NOMO-1 treated with dmso at 0.1 percent for 144 hours (cell line): ENCODE data around the gene ZDHHC19.
"Not testable (repeated sequence)": the region's sequence is repeated elsewhere in the genome, so short reads cannot be mapped to it uniquely, and the experiment has no call there.

ENCODE experiments used
- DNase-seq: peaks from one replicate; lab custom pipeline; 2025; ENCODE audit not compliant: unreplicated experiment; lab: John Stamatoyannopoulos, UW

The ZDHHC19 gene

DNA sequence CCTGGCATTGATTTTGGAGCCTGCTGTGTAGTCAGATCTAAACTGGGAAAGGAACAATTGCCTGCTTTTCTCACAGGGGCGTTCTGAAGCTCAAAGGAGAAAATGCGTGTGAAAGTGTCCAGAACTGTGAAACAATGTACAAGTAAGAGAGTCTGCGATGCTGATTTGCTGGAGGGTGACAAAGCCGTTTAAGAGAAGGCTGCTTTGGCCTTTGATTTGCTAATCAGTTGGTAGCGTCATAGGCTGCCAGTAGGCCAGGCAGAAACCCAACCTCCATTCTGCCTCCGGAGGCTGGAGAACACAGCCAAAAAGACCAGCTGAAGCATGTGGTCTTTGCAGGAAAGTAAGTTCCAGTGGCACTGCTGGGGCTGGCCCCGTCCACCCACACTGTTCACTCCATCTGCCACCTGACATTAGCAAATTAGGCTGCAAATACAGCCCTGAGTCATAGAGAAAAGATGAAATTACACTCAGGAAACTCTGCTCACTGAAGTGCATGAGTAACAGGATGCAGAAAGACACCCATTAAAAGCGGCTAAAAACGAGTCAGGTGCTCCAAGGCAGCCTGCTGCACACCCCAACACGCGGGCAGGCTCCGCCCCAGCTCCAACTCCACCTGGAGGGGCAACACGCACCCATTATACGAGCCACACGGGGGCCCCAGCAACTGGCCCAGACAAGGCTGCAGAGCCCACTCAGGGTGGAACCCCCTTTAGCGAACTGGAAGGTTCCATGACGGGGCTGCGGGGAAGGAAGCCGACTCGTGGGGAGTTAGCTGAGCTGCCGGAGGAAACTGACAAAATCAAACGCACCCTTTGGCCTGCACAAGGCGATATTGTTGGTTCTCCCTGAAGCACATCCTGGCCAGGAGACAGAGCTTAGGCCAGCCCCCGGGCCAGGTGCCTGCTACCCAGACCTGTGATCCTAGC lies 31.6 kb downstream of the ZDHHC19 start:
- peak; percentile 81 for DNase-seq

DNA sequence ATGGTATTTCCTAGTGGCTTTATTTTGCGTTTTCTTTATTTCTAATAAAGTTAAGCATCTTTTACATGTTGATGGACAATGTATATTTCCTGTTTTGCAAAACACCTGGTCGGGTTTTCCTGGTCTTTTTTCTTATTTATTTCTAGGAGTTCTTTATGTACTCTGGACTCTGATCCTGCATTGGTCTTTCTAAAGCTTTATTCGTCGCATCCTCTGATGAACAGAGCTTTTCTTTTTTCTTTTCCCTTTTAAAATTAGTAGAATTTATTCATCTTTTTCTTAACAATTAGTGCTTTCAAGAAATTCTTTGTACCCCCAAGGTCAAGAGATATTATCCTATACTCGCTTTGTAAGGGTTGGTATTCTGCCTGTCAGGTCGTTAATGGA lies 32.2 kb downstream of the ZDHHC19 start:
- DNase-seq = no peak

DNA sequence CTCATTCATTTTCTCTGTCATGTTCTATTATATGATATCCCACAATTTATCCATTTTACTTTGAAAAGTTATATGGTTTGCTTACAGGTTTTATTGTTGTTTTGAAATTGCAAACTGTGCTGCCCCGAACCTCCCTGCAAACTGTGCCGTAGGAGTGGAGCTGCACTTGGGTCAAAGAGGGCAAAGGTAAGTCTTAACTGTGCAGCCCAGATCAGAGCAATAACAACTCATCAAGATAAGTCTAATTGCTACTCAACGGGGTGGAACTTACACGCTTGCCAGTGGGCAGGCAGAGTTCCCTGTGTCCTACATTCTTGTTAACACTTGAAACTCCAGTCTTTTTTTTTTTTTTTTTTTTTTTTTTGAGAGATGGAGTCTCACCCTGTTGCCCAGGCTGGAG lies 33.2 kb downstream of the ZDHHC19 start:
- DNase-seq = no peak

DNA sequence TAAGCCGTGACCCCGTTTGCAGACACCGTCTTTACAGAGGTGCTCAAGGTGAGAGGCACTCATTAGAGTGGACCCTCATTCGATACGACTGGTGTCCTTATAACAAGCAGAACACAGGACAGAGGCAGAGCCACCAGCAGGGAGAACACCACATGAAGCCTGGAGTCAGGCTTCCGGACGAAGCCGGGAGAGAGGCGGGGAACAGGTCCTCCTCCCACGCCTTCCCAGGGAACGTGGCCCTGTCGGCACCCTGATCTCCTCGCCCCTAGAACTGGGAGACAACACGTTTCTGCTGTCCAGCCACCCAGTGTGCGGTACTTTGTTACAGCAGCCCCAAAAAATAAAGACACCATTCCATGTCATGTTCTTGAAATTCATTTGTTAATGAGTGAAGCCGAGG lies 33.6 kb downstream of the ZDHHC19 start:
- no peak for DNase-seq

DNA sequence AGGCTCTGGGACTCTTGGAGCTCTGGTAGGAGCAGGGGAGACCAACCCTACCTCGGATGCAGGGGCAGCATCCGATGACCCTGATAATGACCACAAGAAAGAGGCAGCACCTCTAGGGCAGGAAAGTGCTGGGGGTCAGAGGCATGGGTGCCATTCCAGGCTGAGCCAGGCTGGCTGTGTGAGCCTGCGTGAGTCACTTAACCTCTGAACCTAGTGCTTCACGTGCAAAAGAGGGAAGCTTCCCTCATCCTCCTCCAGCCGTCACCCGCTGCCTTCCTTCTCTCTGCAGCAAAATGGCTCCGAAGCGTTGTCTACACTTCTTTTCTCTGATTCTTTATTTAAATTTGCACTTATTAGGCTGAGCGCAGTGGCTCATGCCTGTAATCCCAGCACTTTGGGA lies 35.5 kb downstream of the ZDHHC19 start:
- no peak for DNase-seq

DNA sequence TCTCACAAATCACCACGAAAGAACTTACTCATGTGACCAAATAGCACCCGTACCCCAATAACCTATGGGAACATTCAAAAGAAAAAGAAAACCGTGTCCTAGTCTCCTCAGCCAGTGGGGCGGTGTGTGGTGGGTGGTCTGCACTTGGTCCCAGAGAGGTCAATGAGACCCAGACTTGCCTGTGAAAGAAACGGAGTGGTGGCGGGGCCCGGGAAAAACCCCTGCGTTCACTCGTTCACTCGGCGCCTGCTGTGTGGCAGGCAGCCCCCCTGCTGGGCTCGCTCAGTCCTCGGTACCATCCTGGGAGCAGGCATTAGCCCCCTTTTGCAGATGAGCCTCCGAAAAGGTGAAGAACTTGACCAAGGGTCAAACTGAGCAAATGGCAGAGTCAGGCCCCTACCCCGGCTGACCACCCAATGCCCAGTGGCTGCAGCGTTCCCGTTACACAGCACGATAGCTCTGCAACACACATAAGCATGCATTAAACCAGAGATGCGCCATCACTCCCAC lies 36.0 kb downstream of the ZDHHC19 start:
- DNase-seq = no peak

DNA sequence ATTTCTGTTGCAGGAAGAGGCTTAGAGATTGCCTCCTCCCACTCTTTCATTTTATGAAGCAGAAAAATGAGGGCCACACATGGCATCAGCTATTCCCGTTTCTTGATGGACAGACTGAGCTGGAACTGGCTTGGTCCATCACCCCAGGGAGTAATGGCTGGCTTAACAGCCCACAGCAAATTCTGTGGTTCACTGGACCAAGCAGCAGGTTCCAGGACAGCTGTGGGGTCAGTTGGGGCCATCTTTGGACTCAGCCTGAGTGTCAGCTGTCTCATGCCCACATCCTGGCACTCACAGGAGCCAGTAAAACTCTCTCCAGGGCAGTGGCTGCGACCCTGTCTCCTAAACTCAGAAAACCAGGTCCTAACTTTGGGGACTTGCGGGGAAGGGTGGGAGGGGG lies 36.5 kb downstream of the ZDHHC19 start:
- no peak for DNase-seq

DNA sequence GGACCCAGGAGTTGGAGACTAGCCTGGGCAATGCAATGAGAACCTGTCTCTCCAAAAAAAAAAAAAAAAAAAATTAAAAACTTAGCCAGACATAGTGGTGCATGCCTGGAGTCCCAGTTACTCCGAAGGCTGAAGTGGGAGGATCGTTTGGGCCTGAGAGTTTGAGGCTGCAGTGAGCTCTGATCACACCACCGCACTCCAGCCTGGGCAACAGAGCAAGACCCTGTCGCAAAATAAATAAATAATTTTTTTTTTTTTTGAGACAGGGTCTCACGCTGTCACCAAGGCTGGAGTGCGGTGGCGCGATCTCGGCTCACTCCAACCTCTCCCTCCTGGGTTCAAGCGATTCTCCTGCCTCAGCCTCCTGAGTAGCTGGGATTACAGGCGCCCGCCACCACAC lies 40.9 kb downstream of the ZDHHC19 start:
- not testable (repeated sequence) for DNase-seq

DNA sequence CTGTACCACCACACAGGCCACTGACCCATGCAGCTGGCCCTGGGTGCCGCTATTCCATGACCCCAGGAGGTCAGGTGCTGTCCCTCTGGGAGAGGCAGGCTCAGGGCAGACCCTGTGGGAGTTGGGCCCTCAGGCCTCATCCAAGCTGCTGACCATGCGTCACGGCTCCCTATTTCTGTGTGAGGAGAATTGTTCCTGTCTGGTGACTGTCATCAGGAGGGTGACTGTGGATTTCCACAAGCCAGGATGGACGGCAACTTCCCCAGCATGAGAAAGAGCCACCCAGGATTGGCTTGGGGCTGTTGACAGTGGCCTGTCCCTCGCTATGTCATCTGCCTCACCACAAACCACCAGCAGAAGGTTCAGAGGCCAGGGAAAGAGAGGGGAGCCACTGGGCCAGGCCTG lies 41.4 kb downstream of the ZDHHC19 start:
- no peak for DNase-seq

DNA sequence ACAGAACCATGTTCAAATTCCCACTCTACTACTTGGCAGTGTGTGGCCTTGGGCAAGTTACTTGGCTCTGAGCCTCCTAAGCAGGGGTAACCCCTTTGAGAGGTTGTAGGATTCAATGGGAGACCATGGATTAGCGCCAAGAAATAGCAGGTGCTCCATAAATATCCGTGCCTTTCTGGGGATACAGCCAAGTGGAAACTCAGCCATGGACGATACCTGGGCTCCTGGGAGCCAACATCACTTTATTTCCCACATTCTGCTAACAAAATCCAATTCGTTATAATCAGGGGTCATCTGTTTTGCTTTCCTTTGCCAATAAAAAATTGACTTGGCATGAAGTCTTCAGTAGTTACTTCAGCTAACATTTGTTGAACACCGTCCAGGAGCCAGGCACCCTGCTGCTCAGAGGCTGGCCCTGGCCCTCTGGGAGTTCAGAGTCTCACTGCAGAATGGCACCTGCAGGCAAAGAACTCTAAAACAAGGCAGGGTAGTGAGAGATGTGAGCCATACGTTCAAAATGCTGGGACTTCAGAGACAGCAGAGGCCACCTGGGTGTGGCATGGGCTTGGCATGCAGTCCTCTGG lies 42.3 kb downstream of the ZDHHC19 start:
- DNase-seq = no peak

DNA sequence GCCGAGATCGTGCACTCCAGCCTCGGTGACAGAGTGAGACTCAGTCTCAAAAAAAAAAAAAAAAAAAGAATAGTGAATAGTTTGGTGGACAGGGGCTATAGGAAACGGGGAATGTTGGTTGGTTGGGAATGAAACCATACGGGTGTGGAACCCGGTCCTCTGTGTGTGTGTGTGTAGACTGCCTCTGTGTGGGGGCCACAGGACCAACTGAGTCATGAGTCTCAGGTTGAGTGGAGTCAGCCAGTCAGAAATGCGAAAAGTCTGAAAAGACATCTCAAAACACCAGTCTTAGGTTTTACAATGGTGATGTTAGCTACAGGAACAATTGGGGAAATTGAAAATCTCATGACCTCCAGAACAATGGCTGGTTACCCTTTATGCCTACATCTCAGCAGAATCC lies 44.5 kb downstream of the ZDHHC19 start:
- DNase-seq = no peak

DNA sequence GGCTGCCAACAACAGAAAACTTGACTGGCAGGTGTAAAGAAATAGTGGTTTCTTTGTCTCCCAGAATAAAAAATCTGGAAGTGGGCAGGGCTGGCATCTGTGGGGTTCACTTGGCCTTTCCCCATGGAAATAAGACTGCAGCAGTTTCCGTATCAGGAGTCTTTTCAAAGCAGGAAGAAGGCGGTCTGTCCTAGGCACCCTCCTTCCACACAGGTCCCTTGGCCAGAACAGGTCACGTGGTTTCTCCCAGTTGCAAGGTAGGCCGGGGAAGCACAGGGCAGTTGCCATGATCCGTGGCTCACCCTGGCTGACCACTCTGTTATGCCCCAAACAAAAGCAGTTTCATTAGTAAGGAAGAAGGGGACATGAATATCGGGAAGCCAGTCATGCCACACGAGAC lies 45.4 kb downstream of the ZDHHC19 start:
- no peak for DNase-seq

DNA sequence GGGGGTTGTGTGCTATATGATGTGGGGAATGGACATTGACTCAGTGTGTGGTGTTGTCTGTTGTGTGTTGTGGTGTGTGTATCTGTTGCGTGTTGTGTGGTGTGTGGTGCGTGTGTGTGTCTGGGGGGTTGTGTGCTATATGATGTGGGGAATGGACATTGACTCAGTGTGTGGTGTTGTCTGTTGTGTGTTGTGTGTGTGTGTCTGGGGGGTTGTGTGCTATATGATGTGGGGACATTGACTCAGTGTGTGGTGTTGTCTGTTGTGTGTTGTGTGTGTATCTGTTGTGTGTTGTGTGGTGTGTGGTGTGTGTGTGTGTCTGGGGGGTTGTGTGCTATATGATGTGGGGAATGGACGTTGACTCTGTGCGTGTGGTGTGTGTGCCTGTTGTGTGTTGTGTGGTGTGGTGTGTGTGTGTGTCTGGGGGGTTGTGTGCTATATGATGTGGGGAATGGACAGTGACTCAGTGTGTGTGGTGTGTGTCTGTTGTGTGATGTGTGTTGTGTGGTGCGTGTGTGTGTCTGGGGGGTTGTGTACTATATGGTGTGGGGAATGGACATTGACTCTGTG lies 46.1 kb downstream of the ZDHHC19 start:
- not testable (repeated sequence) for DNase-seq

DNA sequence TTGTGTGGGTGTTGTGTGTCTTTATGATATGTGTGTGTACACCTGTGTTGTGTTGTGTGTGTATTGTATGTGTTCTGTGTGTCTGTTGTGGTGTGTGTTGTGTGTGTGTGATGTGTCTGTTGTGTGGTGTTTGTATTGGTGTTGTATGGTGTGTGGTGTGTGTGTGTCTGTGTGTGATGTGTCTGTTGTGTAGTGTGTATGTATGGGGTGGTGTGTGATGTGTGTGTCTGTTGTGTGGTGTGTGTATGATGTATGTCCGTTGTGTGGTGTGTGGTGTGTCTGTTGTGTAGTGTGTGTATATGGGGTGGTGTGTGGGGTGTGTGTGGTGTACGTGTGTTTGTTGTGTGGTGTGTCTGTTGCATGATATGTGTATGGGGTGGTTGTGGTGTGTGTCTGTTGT lies 46.6 kb downstream of the ZDHHC19 start:
- no peak for DNase-seq

DNA sequence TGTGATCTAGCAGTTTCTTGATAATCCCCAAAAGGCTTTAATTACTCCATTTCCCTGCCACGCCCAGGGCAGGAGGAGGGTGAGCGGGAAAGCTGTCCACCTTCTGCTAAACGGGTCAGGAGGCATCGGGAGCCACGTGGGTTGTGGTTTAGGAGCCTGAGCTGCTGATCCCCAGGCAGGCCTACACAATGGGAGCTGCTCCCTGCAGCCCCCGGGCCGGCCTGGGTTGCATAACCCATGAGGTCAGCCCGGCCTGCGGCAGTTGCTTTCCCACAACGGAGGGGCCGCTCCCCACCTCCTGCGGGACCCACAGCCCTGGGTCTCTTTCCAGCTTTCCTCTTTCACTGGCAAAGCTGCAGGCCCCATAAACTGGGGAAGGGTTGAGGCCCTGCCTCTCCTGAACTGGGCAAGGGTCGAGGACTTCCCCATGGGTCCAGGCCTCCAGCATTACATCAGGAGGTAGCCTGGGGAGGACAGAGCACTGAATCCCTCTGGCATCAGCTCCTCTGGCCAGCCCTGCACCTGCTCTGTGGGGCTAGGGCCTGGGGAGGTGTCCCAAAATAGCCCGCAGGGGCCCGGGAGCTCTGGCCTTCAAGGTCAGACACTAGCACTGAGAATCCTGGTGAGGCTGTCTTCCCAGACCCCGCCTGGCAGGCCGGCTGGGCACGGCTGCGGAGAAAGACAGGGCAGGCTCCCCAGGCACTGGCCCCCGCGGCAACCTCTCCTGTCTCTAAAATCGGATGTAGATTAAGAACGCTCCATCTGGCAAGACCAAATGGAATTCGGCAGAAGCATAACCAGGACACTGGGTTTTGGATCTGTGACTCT lies 47.3 kb downstream of the ZDHHC19 start:
- peak; percentile 46 for DNase-seq

DNA sequence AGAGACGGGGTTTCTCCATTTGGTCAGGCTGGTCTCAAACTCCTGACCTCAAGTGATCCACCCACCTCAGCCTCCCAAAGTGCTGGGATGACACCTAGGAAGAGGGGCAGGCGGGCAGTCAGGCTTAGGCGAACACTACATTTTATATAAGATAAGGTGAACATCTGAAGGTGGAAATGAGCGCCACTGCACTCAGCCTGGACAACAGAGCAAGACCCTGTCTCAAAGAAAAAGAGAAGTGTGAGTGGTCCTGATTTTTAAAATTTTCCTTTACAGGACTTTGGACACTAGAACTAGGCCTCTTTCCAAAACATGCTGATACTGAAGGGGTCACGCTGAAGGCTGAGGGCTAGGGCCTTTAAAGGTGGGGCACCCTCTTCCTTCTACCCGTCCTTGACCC lies 48.0 kb downstream of the ZDHHC19 start:
- no peak for DNase-seq

DNA sequence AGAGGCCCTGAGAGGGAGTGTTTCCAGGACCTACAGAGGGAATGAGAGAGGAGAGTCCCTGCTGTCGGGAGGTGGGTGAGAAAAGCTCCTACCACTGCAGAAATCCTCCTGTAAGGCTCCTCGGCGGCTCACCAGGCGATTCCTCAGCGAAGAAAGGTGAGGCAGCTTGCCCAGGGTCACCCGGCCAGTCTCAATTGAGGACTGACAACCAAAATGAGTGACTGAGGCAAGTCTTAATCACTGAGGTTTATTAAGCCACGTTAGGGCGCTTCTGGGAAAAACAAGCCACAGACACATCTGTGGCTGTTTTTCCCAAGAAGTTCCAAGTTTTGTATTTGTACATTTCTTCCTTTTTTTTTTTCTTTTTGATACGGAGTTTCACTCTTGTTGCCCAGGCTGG lies 48.5 kb downstream of the ZDHHC19 start:
- DNase-seq = no peak

DNA sequence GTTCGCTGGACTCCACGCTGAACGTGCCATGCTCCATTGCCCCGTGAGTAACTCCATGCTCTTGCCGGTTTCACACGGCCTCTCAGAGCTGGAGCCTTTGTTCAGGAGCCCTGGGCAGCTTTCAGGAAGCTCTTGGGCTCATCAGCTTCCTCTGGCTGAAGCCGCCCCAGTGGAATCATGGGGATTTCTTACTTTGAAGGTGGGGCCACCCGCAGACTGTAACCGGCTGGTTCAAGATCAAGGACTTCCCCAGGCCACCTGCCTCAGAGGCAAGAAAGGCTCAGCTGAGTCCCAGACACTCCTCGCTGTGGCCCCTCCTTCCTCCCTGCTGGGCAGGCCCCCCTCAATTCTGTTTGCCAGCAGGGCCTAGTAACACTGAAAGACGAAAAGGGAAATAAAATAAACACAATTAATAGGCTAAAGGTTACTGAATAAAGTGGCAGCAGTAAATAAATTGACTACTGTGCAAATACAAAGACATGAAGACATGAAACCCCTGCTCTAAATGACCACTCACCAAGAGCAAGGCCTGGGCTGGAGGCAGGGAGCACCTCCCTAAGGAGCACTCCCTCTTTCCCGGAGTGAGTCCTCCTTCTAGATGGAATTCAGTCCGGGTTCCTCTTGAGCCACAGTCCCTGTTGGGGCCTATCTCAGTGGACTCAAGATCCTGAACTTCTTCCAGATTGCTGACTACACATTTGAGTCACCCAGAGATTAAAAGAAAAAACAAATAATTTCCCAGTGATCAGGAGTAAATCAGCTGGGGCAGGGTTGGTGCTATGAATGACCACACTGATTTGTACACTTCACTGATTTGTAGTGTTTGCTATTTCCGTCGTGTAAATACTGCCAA lies 51.0 kb downstream of the ZDHHC19 start:
- DNase-seq = peak; percentile 72

DNA sequence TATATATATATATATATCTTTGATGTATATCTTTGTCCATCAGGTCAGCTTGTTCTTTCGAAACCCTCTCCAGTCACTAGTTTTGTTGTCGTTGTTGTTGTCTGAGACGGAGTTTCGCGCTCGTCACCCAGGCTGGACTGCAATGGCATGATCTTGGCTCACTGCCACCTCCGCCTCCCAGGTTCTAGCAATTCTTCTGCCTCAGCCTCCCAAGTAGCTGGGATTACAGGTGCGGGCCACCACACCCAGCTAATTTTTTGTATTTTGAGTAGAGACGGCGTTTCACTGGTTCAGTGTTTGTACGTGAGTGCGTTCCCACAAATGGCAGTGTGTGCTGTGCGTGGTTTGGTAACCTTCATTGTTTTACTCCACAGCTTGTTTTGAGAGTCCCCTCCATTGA lies 51.7 kb downstream of the ZDHHC19 start:
- no peak for DNase-seq

DNA sequence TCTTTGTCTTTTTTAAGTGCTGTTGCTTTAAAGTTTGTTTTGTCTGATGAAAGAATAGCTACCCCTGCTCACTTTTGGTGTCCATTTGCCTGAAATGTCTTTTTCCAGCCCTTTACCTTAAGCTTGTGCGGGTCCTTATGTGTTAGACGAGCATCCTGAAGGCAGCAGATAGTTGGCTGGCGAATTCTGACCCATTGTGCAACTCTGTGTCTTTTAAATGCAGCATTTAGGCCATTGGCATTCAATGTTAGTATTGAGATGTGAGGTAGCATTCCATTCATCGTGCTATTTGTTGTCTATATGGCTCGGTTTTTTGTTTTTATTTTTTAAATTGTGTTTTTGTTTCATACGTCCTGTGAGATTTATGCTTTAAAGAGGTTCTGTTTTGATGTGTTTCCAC lies 55.0 kb downstream of the ZDHHC19 start:
- DNase-seq = no peak
